ENCODE measurements around the gene CLN3. TPM values are rescaled to one million over a fixed set of nuclear protein-coding genes. Genes with fewer than 3 reads are reported as not detected.

Gene CLN3
- total RNA-seq (2022; extraction: Qiagen RNA extraction; ENCODE audit: low read depth): 21.5 to 36.4 TPM (median 28.3 TPM) in 5 replicates

DNA sequence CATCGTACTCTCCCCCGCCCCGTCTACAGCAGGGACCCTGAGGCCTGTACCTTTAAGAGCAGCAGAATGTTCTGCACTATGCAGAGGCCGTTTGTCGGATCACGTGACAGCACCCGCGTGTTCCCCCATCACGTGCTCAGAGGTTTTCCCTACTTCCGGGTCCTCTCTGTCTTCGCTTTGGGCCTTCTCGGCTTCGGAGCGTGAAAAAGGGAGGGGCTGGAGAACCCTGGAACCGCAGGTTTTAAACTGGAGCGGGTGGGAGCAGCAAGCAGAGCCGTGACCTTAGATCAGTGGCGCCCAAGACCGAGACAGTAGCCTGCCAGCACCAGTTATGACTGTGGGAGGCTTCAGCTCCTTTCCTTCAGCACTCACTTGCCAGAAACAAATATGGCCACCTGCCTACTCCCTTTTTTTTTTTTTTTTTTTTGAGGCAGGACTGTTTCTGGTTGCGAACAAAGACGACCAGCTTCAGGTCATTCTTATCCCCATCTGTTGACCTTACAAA lies at the start of gene CLN3:
CLN3 (minus strand) TSS at position 105 of the 505 bp plus-strand sequence. CDS start 315 bp downstream, outside the sequence.

DNA sequence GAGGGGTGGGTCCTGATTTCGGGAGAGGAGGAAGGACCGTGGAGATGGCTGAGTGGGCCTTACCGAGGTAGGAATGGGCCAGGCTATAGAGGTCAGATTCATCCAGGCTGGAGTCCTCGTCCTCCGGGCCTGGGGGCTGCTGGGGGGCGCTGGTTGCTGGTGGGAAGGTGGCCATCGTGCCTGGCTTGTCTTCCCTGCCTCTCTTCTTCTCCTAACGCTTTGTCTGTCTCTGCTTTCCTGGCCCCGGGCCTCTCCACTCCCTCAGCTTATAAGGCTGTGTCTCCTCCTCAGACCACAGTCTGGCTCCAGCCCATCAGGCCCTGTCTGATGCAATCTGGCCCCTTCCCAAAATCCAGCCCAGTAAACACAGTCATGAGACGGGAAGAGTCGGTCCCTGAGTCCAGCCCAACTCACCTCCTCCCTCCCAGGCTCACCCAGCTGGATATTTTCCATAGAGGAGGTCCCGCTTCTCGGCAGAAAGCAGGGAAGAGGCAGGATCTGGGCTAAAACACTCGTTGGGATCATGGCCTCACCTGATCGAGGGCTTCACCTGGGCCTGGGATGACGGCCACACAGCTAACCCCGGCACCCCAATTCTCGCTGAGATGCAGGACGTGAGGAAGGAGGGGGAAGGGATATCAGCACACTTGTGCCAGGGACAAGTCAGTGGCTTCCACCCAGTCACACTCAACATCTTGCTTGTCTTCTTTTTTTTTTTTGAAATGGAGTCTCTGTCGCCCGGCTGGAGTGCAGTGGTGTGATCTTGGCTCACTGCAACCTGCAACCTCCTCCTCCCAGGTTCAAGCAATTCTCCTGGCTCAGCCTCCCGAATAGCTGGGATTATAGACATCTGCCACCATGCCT lies 47.1 kb upstream of the CLN3 start, which contains the start of gene NUPR1:
NUPR1 (minus strand) TSS at position 242 of the 864 bp plus-strand sequence; CDS start at position 175, 67 bp downstream.

DNA sequence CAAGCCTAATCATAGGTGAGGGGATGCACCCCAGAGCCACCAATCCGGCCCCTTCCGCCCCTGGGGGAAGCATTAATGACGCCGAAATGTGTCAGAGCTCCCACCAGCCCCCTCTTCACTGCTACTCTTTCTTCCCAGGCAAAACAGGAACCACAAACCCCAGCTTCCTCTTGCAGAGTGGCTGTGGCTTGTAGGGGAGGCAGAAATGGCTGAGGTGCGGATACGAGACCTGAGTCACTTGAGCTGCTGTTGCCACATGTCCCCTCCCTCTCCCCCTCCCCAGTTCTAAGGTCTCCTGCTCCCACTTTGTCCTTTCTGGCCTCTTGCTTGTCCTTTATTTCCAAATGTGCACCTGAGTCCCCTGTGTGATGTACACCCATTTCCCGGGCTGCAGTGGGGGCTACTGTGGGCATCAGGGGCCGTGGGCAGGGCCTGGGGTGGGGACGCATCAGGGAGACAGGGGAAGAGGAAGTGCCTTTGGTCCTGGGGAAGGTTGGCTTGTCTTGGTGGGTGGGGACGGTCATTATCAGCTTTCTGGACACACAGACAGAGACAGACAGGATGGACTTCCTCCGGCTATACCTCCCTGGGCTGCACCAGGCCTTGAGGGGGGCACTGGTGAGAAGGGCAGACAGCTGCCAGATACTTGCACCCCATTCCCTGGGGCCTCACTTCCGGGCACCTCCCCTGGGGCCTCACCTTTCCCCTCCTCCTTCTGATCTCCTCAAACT lies 2.4 kb upstream of the CLN3 start, which contains the start of gene APOBR:
APOBR (plus strand) TSS at position 523 of the 731 bp plus-strand sequence; CDS start at position 562, 39 bp downstream.

Other genes starting within 250 kb of the CLN3 start
- gene SBK1, start 199.5 kb downstream of the CLN3 start, total RNA-seq (2022; extraction: Qiagen RNA extraction; ENCODE audit: low read depth): 0.07 to 0.44 TPM (median 0.25 TPM) in 5 replicates
- gene NPIPB6, start 128.6 kb downstream of the CLN3 start, total RNA-seq (2022; extraction: Qiagen RNA extraction; ENCODE audit: low read depth): 1.6 to 2.0 TPM (median 1.9 TPM) in 5 replicates
- gene EIF3CL, start 88.2 kb downstream of the CLN3 start, total RNA-seq (2022; extraction: Qiagen RNA extraction; ENCODE audit: low read depth): 50.0 to 118 TPM (median 72.1 TPM) in 5 replicates
- 0.17 to 0.51 TPM (median 0.40 TPM) in 3 of 5 replicates, not detected in the others for gene NPIPB7, start 19.7 kb downstream of the CLN3 start, total RNA-seq (2022; extraction: Qiagen RNA extraction; ENCODE audit: low read depth)
- gene APOBR, start 2.6 kb upstream of the CLN3 start, total RNA-seq (2022; extraction: Qiagen RNA extraction; ENCODE audit: low read depth): 0.06 to 0.10 TPM (median 0.07 TPM) in 5 replicates
- not detected in 5 replicates for gene IL27, start 14.8 kb upstream of the CLN3 start, total RNA-seq (2022; extraction: Qiagen RNA extraction; ENCODE audit: low read depth)
- 10.7 to 28.8 TPM (median 16.5 TPM) in 5 replicates for gene NUPR1, start 46.9 kb upstream of the CLN3 start, total RNA-seq (2022; extraction: Qiagen RNA extraction; ENCODE audit: low read depth)
- 20.7 to 26.1 TPM (median 21.3 TPM) in 5 replicates for gene SGF29, start 61.8 kb upstream of the CLN3 start, total RNA-seq (2022; extraction: Qiagen RNA extraction; ENCODE audit: low read depth)
- gene SULT1A2, start 105.0 kb upstream of the CLN3 start, total RNA-seq (2022; extraction: Qiagen RNA extraction; ENCODE audit: low read depth): 0.08 TPM in 1 of 5 replicates, not detected in the others
- 4.2 to 6.7 TPM (median 5.5 TPM) in 5 replicates for gene SULT1A1, start 118.0 kb upstream of the CLN3 start, total RNA-seq (2022; extraction: Qiagen RNA extraction; ENCODE audit: low read depth)
- gene NPIPB8, start 146.0 kb upstream of the CLN3 start, total RNA-seq (2022; extraction: Qiagen RNA extraction; ENCODE audit: low read depth): not detected in 5 replicates
- 194 to 402 TPM (median 337 TPM) in 5 replicates for gene EIF3C, start 219.4 kb upstream of the CLN3 start, total RNA-seq (2022; extraction: Qiagen RNA extraction; ENCODE audit: low read depth)